Activated gamma-delta T cell treated with Interleukin-2 at 50 U/mL for 16 hours (primary cell): ENCODE data around the gene PLB1.
A peak's percentile ranks its signal among the peaks of the same experiment; 100 is the strongest.

ENCODE experiments used
- DNase-seq: peaks from one replicate; pipeline ENCODE4 v3.0.0-alpha.2; 2020

The PLB1 gene

GRCh38 chr2:28495551-28496250 lies at the start of gene PLB1:
Gene PLB1 (plus strand): TSS chr2:28496060. CDS start chr2:28496115, 55 bp downstream.
- no peak for DNase-seq

GRCh38 chr2:28446531-28446930 lies 49.3 kb upstream of the PLB1 start:
- DNase-seq = no peak

- no peak for DNase-seq
Observed at GRCh38 chr2:28447086-28447485, 48.8 kb upstream of the PLB1 start.

GRCh38 chr2:28447943-28448792 lies 47.7 kb upstream of the PLB1 start:
- no peak for DNase-seq

GRCh38 chr2:28448793-28449100 lies 47.1 kb upstream of the PLB1 start:
- DNase-seq = no peak

- DNase-seq = no peak
Observed at GRCh38 chr2:28449126-28449487, 46.8 kb upstream of the PLB1 start.

GRCh38 chr2:28449488-28450395 lies 46.1 kb upstream of the PLB1 start:
- peak; percentile 28 for DNase-seq

- DNase-seq = no peak
Observed at GRCh38 chr2:28450901-28451565, 44.8 kb upstream of the PLB1 start.

- no peak for DNase-seq
Observed at GRCh38 chr2:28451793-28452533, 43.9 kb upstream of the PLB1 start.

GRCh38 chr2:28452534-28453081 lies 43.3 kb upstream of the PLB1 start:
- DNase-seq = peak; percentile 80

GRCh38 chr2:28453396-28453795 lies 42.5 kb upstream of the PLB1 start:
- DNase-seq = no peak

- DNase-seq = no peak
Observed at GRCh38 chr2:28454016-28454930, 41.6 kb upstream of the PLB1 start.

- no peak for DNase-seq
Observed at GRCh38 chr2:28457237-28457636, 38.6 kb upstream of the PLB1 start.

GRCh38 chr2:28461056-28461455 lies 34.8 kb upstream of the PLB1 start:
- DNase-seq = no peak

- no peak for DNase-seq
Observed at GRCh38 chr2:28462122-28462521, 33.7 kb upstream of the PLB1 start.

- DNase-seq = no peak
Observed at GRCh38 chr2:28463211-28463816, 32.5 kb upstream of the PLB1 start.

- no peak for DNase-seq
Observed at GRCh38 chr2:28463893-28464292, 32.0 kb upstream of the PLB1 start.

GRCh38 chr2:28465148-28465885 lies 30.5 kb upstream of the PLB1 start:
- DNase-seq = no peak

GRCh38 chr2:28469304-28469703 lies 26.6 kb upstream of the PLB1 start:
- no peak for DNase-seq
